PC-3 (cell line): ENCODE data around the gene PPIL4. TPM values are rescaled to one million over a fixed set of nuclear protein-coding genes. Genes with fewer than 3 reads are reported as not detected.

Experiments used
- ATAC-seq: fragments of 200-7000 bp; cut with Tn5 transposase; 2 replicates; pipeline ENCODE4 v1.9.1; 2020; ENCODE audit warnings: mild to moderate bottlenecking, moderate library complexity
- BruUV-seq: library from RNA; stranded (reverse); fragments of 400-500 nt; replicated peaks from 2 replicates; lab custom pipeline; 2021; lab: Mats Ljungman, UMichigan
- CTCF ChIA-PET: fragments of 300-600 bp; sonication (Branson Sonifier 250); formaldehyde crosslinking; loops from one replicate; lab custom pipeline; 2022; ENCODE audit warnings: antibody characterized with exemption; lab: Charles Lee
- POLR2A ChIA-PET: fragments of 300-600 bp; sonication (Branson Sonifier 250); formaldehyde crosslinking; loops from one replicate; lab custom pipeline; 2022; ENCODE audit warnings: antibody characterized with exemption; ENCODE audit not compliant: unreplicated experiment; lab: Charles Lee
- DNase-seq: peaks from one replicate; pipeline ENCODE4 v3.0.0-alpha.2; 2015
- H2AFZ ChIP-seq: fragments of 300-600 bp; sonication (generic); 2 replicates; pipeline ENCODE4 v1.6.0; 2016; ENCODE audit warnings: antibody characterized with exemption, low read length
- H3F3A ChIP-seq: fragments of 300-600 bp; sonication (generic); one replicate; pipeline ENCODE4 v1.6.0; 2017; ENCODE audit warnings: antibody characterized with exemption, low read length, control low read depth, mild to moderate bottlenecking; ENCODE audit not compliant: unreplicated experiment
- H3K27ac ChIP-seq: fragments of 300-600 bp; sonication (generic); 2 replicates; pipeline ENCODE4 v1.5.1; 2016; ENCODE audit warnings: mild to moderate bottlenecking, low read length
- H3K27me3 ChIP-seq: fragments of 300-600 bp; sonication (generic); 2 replicates; pipeline ENCODE4 v1.6.1; 2016; ENCODE audit warnings: low read length, mixed read lengths
- H3K36me3 ChIP-seq: fragments of 300-600 bp; sonication (generic); 2 replicates; pipeline ENCODE4 v1.6.1; 2016; ENCODE audit warnings: low read depth, mixed run types, low read length, mixed read lengths
- H3K4me1 ChIP-seq: fragments of 300-600 bp; sonication (generic); 2 replicates; pipeline ENCODE4 v1.5.1; 2016; ENCODE audit warnings: low read length; ENCODE audit not compliant: insufficient read depth
- H3K4me2 ChIP-seq: fragments of 300-600 bp; sonication (generic); 2 replicates; pipeline ENCODE4 v1.6.0; 2016; ENCODE audit warnings: low read length
- H3K4me3 ChIP-seq: fragments of 300-600 bp; sonication (generic); 2 replicates; pipeline ENCODE4 v1.5.1; 2016; ENCODE audit warnings: mild to moderate bottlenecking, low read length, mixed read lengths
- H3K79me2 ChIP-seq: fragments of 300-600 bp; sonication (generic); 2 replicates; pipeline ENCODE4 v1.6.1; 2017; ENCODE audit warnings: low read length, mixed read lengths
- H3K9ac ChIP-seq: fragments of 300-600 bp; sonication (generic); 2 replicates; pipeline ENCODE4 v1.6.0; 2016; ENCODE audit warnings: mild to moderate bottlenecking, low read length
- H3K9me2 ChIP-seq: fragments of 300-600 bp; sonication (generic); replicated peaks from 2 replicates; pipeline ENCODE4 v1.6.1; 2016; ENCODE audit warnings: mixed run types, low read length, mixed read lengths
- H3K9me3 ChIP-seq: fragments of 300-600 bp; sonication (generic); 2 replicates; pipeline ENCODE4 v1.6.1; 2016; ENCODE audit warnings: low read length, mixed read lengths
- H4K20me1 ChIP-seq: fragments of 300-600 bp; sonication (generic); 2 replicates; pipeline ENCODE4 v1.6.1; 2016; ENCODE audit warnings: low read length, mixed read lengths
- EZH2 ChIP-seq: fragments of 300-600 bp; sonication (generic); IDR thresholded peaks from one replicate; pipeline ENCODE4 v1.6.1; 2017; ENCODE audit warnings: antibody characterized with exemption, mild to moderate bottlenecking, low read length; ENCODE audit not compliant: unreplicated experiment
- EZH2phosphoT487 ChIP-seq: fragments of 300-600 bp; sonication (generic); IDR thresholded peaks from 2 replicates; pipeline ENCODE4 v1.6.1; 2018; ENCODE audit warnings: mild to moderate bottlenecking, antibody characterized with exemption, low read length, borderline replicate concordance
- intact Hi-C: fragments of 100-400 bp; cut with micrococcal nuclease; formaldehyde crosslinking; loops from 2 replicates; pipeline ENCODE4 v1.9.0; 2023
- total RNA-seq: library from RNA; depleted of rRNA; stranded (reverse); fragments of >200 nt; gene quantifications from 2 replicates; pipeline ENCODE4 v1.2.3, GENCODE V29; 2014
- TF ChIP-seq, protein P1 (sequence below): fragments of 300-600 bp; sonication (generic); conservative IDR thresholded peaks from 2 replicates; pipeline ENCODE4 v1.5.1; 2017; ENCODE audit warnings: antibody characterized with exemption, low read depth, mild to moderate bottlenecking, low read length

PPIL4 gene
- total RNA-seq, 1 experiment from 2014 or later, result 12.8 TPM

DNA sequence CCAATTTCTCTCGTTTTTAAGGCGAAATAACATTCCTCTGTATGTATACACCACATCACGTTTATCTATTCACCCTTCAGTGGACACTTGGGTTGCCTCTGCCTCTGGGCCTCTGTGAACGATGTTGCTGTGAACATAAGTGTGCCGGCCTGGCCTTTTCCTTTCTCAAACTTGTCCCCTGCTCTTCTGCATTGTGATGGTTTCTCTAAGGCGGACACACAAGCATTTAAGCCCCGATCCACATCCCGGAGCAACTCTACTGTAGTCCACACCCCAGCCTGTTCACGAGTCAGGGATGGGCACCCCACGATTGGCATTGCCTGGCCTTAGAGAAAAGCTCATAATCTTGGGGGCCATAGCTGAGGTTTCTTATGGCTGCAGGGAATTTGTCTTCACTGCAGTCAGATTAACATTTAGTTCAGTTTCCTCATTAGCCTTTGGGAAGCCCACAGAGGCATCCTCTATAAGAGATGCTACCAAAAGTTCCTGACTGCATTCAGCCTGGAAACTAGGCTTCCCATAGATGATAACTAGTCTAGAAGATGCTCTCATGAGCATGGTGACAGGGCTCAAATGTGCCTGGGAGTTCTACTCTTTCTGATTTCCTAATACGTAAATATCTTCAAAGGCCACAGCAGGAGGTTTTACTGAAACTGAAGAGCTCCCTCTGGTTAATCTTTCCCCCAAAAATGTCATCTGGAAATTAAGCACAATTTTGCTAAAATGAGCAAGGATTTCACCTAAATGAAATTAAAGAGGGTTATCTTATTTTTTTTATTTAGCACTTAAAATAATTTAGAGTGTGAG is 61.8 kb downstream of the PPIL4 start:
- Histone ChIP-seq H3K9ac (no peak overlapping the region), H3K36me3 (no peaks in the 10 kb centered on the region), H3K27ac (no peak overlapping the region), H3K9me2 (no peaks in the 10 kb centered on the region), H4K20me1 (no peaks in the 10 kb centered on the region), H3K4me1 (peaks cover 16% of the 10 kb centered on the region), H3K27me3 (no peaks in the 10 kb centered on the region), H2AFZ (0 out of 2 replicates have a peak overlapping the region, but pooled peaks have one; percentile 37), H3K9me3 (no peaks in the 10 kb centered on the region), H3F3A (no peaks in the 10 kb centered on the region), H3K4me2 (peak overlapping the region; percentile 61; the same call in 1 of the 2 replicates), H3K79me2 (no peaks in the 10 kb centered on the region), H3K4me3 (no peak overlapping the region)
- no TSS peak for BruUV-seq
- ChIA-PET CTCF (no interaction called here), POLR2A (no interaction called here)
- intact Hi-C loops, result no loop called here
- TF ChIP-seq EZH2 (no peak), EZH2phosphoT487 (no peak)
- TF ChIP-seq, protein P1, sequence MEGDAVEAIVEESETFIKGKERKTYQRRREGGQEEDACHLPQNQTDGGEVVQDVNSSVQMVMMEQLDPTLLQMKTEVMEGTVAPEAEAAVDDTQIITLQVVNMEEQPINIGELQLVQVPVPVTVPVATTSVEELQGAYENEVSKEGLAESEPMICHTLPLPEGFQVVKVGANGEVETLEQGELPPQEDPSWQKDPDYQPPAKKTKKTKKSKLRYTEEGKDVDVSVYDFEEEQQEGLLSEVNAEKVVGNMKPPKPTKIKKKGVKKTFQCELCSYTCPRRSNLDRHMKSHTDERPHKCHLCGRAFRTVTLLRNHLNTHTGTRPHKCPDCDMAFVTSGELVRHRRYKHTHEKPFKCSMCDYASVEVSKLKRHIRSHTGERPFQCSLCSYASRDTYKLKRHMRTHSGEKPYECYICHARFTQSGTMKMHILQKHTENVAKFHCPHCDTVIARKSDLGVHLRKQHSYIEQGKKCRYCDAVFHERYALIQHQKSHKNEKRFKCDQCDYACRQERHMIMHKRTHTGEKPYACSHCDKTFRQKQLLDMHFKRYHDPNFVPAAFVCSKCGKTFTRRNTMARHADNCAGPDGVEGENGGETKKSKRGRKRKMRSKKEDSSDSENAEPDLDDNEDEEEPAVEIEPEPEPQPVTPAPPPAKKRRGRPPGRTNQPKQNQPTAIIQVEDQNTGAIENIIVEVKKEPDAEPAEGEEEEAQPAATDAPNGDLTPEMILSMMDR, result no peak
- no peak for ATAC-seq
- DNase-seq, result no peak

DNA sequence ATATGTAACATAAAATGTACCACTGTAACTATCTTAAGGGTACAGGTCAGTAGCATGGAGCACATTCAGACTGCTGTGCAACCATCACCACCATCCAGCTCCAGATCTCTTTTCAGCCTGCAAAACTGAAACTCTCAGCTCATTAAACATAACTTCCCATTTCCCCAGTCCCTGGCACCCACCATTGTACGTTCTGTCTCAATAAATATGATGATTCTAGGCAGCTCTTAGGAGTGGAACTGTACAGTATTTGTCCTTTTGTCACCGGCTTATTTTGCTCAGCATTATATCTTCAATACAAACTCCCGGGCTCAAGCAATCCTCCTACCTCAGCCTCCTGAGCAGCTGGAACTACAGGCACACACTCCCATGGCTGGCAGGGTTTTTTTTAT is 62.5 kb downstream of the PPIL4 start:
- peaks cover 9% of the 10 kb centered on the region for H3K4me1 ChIP-seq
- no peaks in the 10 kb centered on the region for H3K9me2 ChIP-seq
- no peak overlapping the region for H3K27ac ChIP-seq
- H2AFZ ChIP-seq, result no peak overlapping the region
- no TSS peak for BruUV-seq
- no peak overlapping the region for H3K4me2 ChIP-seq
- ChIA-PET CTCF (no interaction called here), POLR2A (no interaction called here)
- H3K9ac ChIP-seq, result no peak overlapping the region
- H3K9me3 ChIP-seq, result no peaks in the 10 kb centered on the region
- no peaks in the 10 kb centered on the region for H3F3A ChIP-seq
- TF ChIP-seq, protein P1, result no peak
- TF ChIP-seq EZH2phosphoT487, result no peak
- no peak for TF ChIP-seq EZH2
- H4K20me1 ChIP-seq, result no peaks in the 10 kb centered on the region
- ATAC-seq (no peak), DNase-seq (no peak)
- no peak overlapping the region for H3K4me3 ChIP-seq
- intact Hi-C loops, result no loop called here
- H3K36me3 ChIP-seq, result no peaks in the 10 kb centered on the region
- no peaks in the 10 kb centered on the region for H3K79me2 ChIP-seq
- H3K27me3 ChIP-seq, result no peaks in the 10 kb centered on the region
